Activated T-cell treated with anti-CD3 and anti-CD28 coated beads, Interleukin-2, amount 50 U/mL, for 72 hours (primary cell): Measurements from ENCODE around the gene MYO18B. TPM values are rescaled to one million over a fixed set of nuclear protein-coding genes. Genes with fewer than 3 reads are reported as not detected.

ENCODE experiments used
- ATAC-seq, 2 donors: fragments of 150-1000 bp; cut with Tn5 transposase; replicated peaks in 1 of 2; 2 replicates each; pipeline ENCODE4 v1.10.0; 2021; ENCODE audit warnings: moderate library complexity in 2 of 2, mild to moderate bottlenecking in 1 of 2
- DNase-seq, 2 donors: peaks; one replicate each; pipeline ENCODE4 v3.0.0; 2021 to 2022; ENCODE audit warnings: mixed read lengths in 1 of 2
- H3K27ac Mint-ChIP-seq: one replicate; pipeline ENCODE4 v1.8.0; 2022; ENCODE audit warnings: mild to moderate bottlenecking, moderate library complexity, mixed read lengths
- H3K27me3 Mint-ChIP-seq: one replicate; pipeline ENCODE4 v1.8.0; 2022; ENCODE audit warnings: low read depth, mixed read lengths
- H3K36me3 Mint-ChIP-seq, 2 donors: one replicate each; pipeline ENCODE4 v1.8.0; 2022; ENCODE audit warnings: mixed read lengths in 2 of 2, mild to moderate bottlenecking in 1 of 2; ENCODE audit not compliant: insufficient read depth in 2 of 2
- H3K4me1 Mint-ChIP-seq: one replicate; pipeline ENCODE4 v1.8.0; 2022; ENCODE audit warnings: low read depth, mixed read lengths
- H3K4me3 Mint-ChIP-seq, 2 donors: one replicate each; pipeline ENCODE4 v1.8.0; 2022; ENCODE audit warnings: mild to moderate bottlenecking in 2 of 2, mixed read lengths in 2 of 2, moderate library complexity in 2 of 2
- H3K9me3 Mint-ChIP-seq, 2 donors: one replicate each; pipeline ENCODE4 v1.8.0; 2022; ENCODE audit warnings: mixed read lengths in 2 of 2
- total RNA-seq, 2 donors: library from RNA; stranded (reverse); gene quantifications; one replicate each; pipeline ENCODE4 v1.2.3, GENCODE V29; 2022

Gene MYO18B
- total RNA-seq, 2 donors from 2014 or later = 2.4 to 2.8 TPM

- no peaks in the 10 kb centered on the region for H3K27me3 Mint-ChIP-seq
- ATAC-seq = no peak
- peaks cover 0 to 2% of the 10 kb centered on the region in 2 donors for H3K36me3 Mint-ChIP-seq
- H3K4me1 Mint-ChIP-seq = peaks cover 81% of the 10 kb centered on the region
- no peak overlapping the region for H3K4me3 Mint-ChIP-seq
- DNase-seq = no peak
- peaks cover 0 to 1% of the 10 kb centered on the region in 2 donors for H3K9me3 Mint-ChIP-seq
- H3K27ac Mint-ChIP-seq = no peak overlapping the region
Observed at GRCh38 chr22:25747245-25747944, 5.4 kb downstream of the MYO18B start.

DNA sequence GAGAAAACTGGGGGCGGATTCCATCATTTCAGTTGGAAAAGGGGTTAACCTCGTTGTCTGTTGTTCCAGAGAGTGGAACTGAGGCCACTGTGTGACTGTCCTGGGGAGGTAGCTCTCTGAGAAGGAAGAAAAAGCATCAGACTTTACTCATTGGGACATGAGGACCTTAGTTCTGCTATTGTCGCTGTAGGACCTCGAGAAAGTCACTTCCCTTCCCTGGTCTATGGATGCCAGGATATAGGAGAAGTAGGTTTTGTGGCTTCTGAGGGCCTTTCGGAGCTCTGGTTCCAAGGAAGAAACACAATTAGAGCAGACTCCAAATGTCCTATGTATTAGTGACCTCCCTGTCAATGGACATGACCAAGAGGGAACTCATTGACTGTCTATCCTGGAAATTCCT lies 6.2 kb downstream of the MYO18B start:
- Mint-ChIP-seq H3K4me3 (no peak overlapping the region), H3K4me1 (peaks cover 79% of the 10 kb centered on the region), H3K27me3 (no peaks in the 10 kb centered on the region), H3K27ac (no peak overlapping the region), H3K9me3 (peaks cover 0 to 1% of the 10 kb centered on the region in 2 donors), H3K36me3 (peaks cover 0 to 2% of the 10 kb centered on the region in 2 donors)
- ATAC-seq (no peak), DNase-seq (no peak)

DNA sequence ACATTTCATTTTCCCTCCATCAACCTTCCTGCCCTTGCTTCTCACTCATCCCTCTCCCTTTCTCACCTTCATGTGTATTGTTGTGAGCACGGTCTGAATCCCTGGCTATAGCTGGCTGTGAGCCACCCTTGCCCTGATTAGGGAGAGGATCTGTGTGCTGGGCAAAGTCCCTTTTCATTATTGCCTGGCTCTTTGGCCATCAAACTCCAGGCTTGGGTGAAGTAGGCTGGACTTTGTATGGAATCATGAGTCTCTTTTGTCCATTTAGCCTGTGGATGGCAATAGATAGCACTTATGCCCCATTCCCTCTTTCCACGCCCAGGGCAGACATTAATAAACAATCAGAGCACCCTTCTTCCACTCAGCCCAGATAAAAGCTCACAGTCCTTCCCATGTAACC lies 6.7 kb downstream of the MYO18B start:
- ATAC-seq = no peak
- no peak for DNase-seq
- peaks cover 0 to 2% of the 10 kb centered on the region in 2 donors for H3K36me3 Mint-ChIP-seq
- peak overlapping the region in 1 of 2 donors; percentile 23 for H3K4me3 Mint-ChIP-seq
- no peak overlapping the region for H3K27ac Mint-ChIP-seq
- H3K27me3 Mint-ChIP-seq = no peaks in the 10 kb centered on the region
- H3K4me1 Mint-ChIP-seq = peaks cover 73% of the 10 kb centered on the region
- H3K9me3 Mint-ChIP-seq = peaks cover 0 to 1% of the 10 kb centered on the region in 2 donors

GRCh38 chr22:25749420-25750169 lies 7.6 kb downstream of the MYO18B start:
- peak; percentile 71 to 75 for DNase-seq
- ATAC-seq = peak; percentile 89 to 90
- no peaks in the 10 kb centered on the region for H3K27me3 Mint-ChIP-seq
- peaks cover 0 to 1% of the 10 kb centered on the region in 2 donors for H3K9me3 Mint-ChIP-seq
- peak overlapping the region; percentile 81 to 91 for H3K4me3 Mint-ChIP-seq
- peaks cover 0 to 2% of the 10 kb centered on the region in 2 donors for H3K36me3 Mint-ChIP-seq
- H3K4me1 Mint-ChIP-seq = peaks cover 73% of the 10 kb centered on the region
- H3K27ac Mint-ChIP-seq = peak overlapping the region; percentile 97

- Mint-ChIP-seq H3K36me3 (peaks cover 0 to 2% of the 10 kb centered on the region in 2 donors), H3K4me3 (peak overlapping the region; percentile 81 to 91), H3K9me3 (peaks cover 0 to 1% of the 10 kb centered on the region in 2 donors), H3K27me3 (no peaks in the 10 kb centered on the region), H3K27ac (no peak overlapping the region), H3K4me1 (peaks cover 62% of the 10 kb centered on the region)
- ATAC-seq (no peak), DNase-seq (no peak)
Observed at GRCh38 chr22:25750569-25751173, 8.7 kb downstream of the MYO18B start.

DNA sequence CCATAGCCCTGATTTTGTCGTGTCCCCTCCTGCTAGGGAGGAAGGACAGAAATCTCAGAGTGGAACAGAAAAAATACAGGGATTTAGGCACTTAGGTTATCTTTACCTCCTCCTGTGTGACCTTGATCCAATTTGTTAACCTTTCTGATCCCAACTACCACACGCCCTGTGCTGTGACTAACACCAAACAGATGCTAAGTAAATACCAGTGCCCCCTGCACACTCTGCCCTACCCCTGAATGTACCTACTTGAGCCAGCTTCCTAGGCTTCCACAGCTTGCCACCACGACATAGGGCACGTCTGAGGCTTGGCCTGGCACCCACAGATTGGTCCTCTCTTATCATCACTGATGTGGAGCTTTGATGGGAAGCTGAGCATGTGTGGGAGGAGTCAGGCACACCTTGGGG lies 9.2 kb downstream of the MYO18B start:
- Mint-ChIP-seq H3K9me3 (peaks cover 0 to 1% of the 10 kb centered on the region in 2 donors), H3K36me3 (peaks cover 0 to 2% of the 10 kb centered on the region in 2 donors), H3K27me3 (no peaks in the 10 kb centered on the region), H3K27ac (peak overlapping the region; percentile 22), H3K4me1 (peaks cover 57% of the 10 kb centered on the region), H3K4me3 (peak overlapping the region; percentile 14 to 58)
- no peak for ATAC-seq
- DNase-seq = no peak

GRCh38 chr22:25752615-25753214 lies 10.7 kb downstream of the MYO18B start:
- ATAC-seq = no peak
- DNase-seq = no peak
- H3K4me3 Mint-ChIP-seq = no peak overlapping the region
- H3K36me3 Mint-ChIP-seq = peaks cover 0 to 2% of the 10 kb centered on the region in 2 donors
- no peak overlapping the region for H3K27ac Mint-ChIP-seq
- H3K27me3 Mint-ChIP-seq = no peaks in the 10 kb centered on the region
- H3K4me1 Mint-ChIP-seq = peaks cover 41% of the 10 kb centered on the region
- no peaks in the 10 kb centered on the region for H3K9me3 Mint-ChIP-seq

GRCh38 chr22:25753252-25753651 lies 11.3 kb downstream of the MYO18B start:
- no peak for DNase-seq
- H3K4me1 Mint-ChIP-seq = peaks cover 37% of the 10 kb centered on the region
- H3K36me3 Mint-ChIP-seq = peaks cover 0 to 2% of the 10 kb centered on the region in 2 donors
- no peaks in the 10 kb centered on the region for H3K27me3 Mint-ChIP-seq
- no peak overlapping the region for H3K4me3 Mint-ChIP-seq
- ATAC-seq = no peak
- H3K27ac Mint-ChIP-seq = no peak overlapping the region
- no peaks in the 10 kb centered on the region for H3K9me3 Mint-ChIP-seq

- no peak overlapping the region for H3K4me3 Mint-ChIP-seq
- ATAC-seq (no peak), DNase-seq (no peak)
- peaks cover 0 to 2% of the 10 kb centered on the region in 2 donors for H3K36me3 Mint-ChIP-seq
- H3K9me3 Mint-ChIP-seq = no peaks in the 10 kb centered on the region
- peaks cover 23% of the 10 kb centered on the region for H3K4me1 Mint-ChIP-seq
- H3K27ac Mint-ChIP-seq = no peak overlapping the region
- H3K27me3 Mint-ChIP-seq = no peaks in the 10 kb centered on the region
Observed at GRCh38 chr22:25754527-25755202, 12.7 kb downstream of the MYO18B start.

DNA sequence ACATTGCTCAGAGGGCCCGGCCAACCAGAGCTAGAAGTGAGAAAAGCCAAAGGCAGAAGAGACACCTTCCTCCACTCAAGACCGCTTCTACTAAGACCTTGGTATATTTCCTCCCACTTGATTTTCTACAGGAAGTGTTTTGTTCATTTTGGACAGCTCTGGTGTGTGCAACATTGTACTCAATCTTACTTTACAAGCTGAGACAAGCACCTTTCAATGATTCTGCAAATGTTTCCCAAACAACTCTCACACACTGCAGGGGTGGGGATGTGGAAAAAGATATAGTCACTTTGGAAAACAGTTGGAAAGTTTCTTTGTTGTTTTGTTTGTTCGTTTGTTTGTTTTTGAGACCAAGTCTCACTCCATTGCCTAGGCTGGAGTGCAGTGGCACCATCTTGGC lies 15.7 kb downstream of the MYO18B start:
- no peak overlapping the region for H3K27ac Mint-ChIP-seq
- ATAC-seq (no peak), DNase-seq (no peak)
- H3K27me3 Mint-ChIP-seq = no peaks in the 10 kb centered on the region
- H3K4me3 Mint-ChIP-seq = no peak overlapping the region
- no peaks in the 10 kb centered on the region for H3K9me3 Mint-ChIP-seq
- H3K36me3 Mint-ChIP-seq = no peaks in the 10 kb centered on the region
- no peaks in the 10 kb centered on the region for H3K4me1 Mint-ChIP-seq

DNA sequence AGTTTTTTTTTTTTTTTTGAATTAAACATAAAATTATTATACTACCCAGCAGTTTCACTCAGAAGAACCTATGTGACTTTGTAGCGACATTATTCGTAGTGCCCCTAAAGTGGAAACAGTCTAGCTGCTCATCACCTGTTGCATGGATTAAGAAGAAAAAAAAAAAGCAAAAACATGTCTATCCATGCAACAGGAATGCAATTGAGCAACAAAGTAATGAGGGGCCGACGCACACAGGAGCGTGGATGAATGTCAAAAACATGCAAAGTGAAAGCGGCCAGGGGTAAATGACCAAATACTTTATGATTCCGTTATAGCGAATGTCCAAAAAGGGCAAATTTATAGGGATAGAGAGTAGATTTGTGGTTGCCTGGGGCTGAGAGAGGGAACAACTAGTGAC lies 16.3 kb downstream of the MYO18B start:
- H3K9me3 Mint-ChIP-seq = no peaks in the 10 kb centered on the region
- no peaks in the 10 kb centered on the region for H3K27me3 Mint-ChIP-seq
- no peak for DNase-seq
- no peak overlapping the region for H3K4me3 Mint-ChIP-seq
- H3K36me3 Mint-ChIP-seq = no peaks in the 10 kb centered on the region
- H3K4me1 Mint-ChIP-seq = no peaks in the 10 kb centered on the region
- H3K27ac Mint-ChIP-seq = no peak overlapping the region
- no peak for ATAC-seq

- no peak for DNase-seq
- Mint-ChIP-seq H3K9me3 (no peaks in the 10 kb centered on the region), H3K4me1 (no peaks in the 10 kb centered on the region), H3K36me3 (no peaks in the 10 kb centered on the region), H3K27ac (no peak overlapping the region), H3K4me3 (no peak overlapping the region), H3K27me3 (no peaks in the 10 kb centered on the region)
- no peak for ATAC-seq
Observed at GRCh38 chr22:25759825-25760231, 17.8 kb downstream of the MYO18B start.
